Activated CD8-positive, alpha-beta memory T cell treated with anti-CD3 and anti-CD28 coated beads for 24 hours (primary cell): ENCODE measurements around the gene CADM4.

ENCODE experiments used
- DNase-seq: peaks from one replicate; pipeline ENCODE4 v3.0.0-alpha.2; 2020

The CADM4 gene

DNA sequence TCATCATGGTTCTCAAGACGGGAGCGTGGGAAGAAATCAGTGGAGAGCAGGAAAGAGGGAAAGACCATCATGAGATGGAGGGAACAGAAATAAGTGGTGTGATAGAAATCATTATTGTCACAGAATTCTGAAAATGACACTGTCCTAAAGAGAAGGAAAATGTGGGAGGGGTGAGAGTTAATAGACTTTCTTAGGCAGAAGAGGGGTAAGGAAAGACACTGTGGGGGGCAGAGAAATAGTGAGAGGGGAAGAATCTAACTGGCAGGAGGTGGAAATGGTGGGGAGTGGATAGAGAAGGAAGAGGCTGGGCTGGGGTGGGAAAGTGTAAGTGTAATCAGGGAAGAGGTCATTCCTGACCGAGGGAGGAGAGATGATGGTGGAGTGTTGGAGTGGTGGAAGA is 60.9 kb downstream of the CADM4 start:
- no peak for DNase-seq

DNA sequence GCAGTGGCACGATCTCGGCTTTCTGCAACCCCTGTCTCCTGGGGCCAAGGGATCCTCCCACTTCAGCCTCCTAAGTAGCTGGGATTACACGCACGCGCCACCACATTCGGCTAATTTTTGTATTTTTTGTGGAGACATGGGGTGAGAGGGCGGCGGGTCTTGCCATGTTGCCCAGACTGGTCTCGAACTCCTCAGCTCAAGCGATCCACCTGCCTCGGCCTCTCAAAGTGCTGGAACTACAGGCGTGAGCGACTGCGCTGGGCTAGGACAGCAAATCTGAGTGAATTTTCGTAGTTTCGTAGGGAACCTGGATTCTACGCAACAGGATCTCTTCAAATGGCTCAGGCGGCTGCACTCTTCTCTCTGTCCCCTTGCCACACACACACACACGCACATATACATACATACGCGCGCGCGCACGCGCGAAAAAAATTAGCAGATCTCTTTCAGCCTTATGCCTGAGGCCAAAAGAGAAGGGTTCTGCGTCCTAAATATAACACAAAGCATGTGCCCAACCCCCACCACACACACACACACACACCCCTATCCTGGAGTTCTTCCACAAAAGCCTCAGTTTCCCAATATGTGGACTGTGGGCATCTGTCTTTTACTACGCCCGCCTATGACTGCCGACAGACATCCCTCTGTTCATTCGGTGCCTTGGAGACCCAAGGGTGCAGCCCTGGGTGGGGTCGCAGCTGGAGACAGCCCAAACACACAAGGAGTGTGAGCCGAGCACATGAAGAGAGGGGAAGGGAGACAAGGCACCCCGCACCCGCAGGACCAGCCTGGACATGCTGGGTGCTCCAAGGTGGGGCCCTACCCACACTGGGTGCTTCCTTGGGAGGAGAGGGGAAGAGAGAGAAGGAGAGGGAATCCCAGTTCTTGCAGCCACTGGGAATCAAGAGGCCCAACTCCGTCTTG is 63.4 kb downstream of the CADM4 start:
- peak; percentile 63 for DNase-seq

DNA sequence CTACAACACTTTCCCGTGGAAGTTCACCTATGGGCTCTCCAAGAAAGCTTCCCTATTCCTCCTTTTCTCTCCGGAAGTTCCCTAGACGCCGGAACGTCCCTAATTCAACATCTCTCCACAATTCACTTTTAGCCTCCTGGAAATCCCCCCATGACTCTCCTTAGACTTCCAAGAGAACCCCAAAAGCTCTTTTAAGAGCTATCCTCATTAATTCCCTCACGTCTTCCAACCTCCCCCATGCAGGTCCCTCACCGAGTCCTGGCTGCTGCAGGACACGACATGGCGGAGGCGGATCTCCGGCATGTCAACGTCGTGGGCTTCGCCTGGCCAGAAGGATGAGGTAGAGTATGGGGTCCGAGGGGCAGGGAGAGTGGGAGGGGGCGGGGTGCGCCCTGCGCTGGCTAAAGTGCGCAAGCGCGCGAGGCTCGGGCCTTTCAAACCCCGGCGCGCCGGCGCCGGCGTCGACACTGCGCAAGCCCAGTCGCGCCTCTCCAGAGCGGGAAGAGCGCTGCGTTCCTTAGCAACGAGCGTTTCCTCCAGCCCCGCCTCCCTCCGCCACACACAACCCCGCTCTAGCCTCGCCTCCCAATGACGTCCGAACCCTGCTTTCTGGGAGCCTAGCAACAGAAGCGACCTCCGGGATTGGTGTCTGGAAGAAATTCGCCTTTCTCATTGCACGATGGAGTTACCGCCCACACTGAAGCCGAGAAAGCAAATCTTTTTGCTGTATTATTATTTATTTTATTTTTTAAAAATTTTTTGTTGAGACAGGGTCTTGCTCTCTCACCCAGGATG is 64.3 kb downstream of the CADM4 start, which contains the start of the genes PINLYP and XRCC1:
TSS of gene PINLYP (plus strand) at position 646 of the 795 bp plus-strand sequence. CDS start 1,391 bp downstream, outside the sequence.
TSS of gene XRCC1 (minus strand) at position 372 of the 795 bp plus-strand sequence. CDS start at position 303, 69 bp downstream.
- DNase-seq, result peak; percentile 94

GRCh38 chr19:43574424-43575155 is 65.1 kb downstream of the CADM4 start:
- no peak for DNase-seq
